HG02623 (cell line): ENCODE measurements around the gene CYB561.

Source experiments
- ATAC-seq: cut with Tn5 transposase; IDR thresholded peaks from one replicate; pipeline ENCODE4 v1.9.1; 2021; ENCODE audit warnings: moderate library complexity; ENCODE audit not compliant: unreplicated experiment

The CYB561 gene, protein sequence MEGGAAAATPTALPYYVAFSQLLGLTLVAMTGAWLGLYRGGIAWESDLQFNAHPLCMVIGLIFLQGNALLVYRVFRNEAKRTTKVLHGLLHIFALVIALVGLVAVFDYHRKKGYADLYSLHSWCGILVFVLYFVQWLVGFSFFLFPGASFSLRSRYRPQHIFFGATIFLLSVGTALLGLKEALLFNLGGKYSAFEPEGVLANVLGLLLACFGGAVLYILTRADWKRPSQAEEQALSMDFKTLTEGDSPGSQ

DNA sequence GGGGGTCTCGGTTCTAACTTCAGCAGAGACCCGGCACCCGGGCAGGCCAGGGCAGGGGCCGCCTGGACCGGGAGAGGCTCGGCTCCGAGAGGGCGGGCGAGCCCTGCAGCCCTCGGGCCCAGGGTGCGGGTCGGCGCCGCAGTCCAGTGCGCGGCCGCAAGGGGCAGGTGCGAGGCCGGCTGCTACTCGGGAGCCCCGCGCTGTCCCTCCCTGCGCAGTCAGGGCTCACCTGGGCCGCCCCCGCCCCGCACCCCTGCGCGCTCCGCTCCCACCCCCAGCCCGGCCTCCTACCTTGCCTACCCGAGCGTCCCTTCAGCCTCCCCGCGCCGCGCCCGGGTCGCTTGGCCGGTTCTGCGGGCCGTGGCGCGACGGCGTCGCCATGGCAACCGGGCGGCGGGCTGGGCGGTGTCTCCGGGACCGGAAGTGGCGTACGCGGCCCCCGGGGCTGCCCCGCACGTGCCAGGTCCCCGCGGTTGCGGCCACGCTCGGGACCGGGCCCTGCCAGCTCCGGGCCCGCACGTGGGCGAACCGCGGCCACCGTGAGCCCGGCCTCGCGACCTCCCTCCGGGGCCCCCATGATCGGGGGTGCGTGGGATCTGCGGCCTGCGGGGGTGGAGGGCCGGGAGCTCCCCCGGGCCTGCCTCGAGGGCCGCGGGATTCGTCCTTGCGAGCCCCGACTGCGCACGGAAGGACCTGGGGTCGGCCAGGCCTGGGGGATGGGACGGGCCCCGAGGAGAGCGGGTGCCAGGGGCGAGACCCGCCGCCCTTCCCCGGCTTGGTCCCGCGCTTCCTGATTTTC is at the start of gene CYB561:
CYB561 (minus strand) TSS at position 353 of the 799 bp plus-strand sequence. CDS start 8,759 bp downstream, outside the sequence.
- ATAC-seq = peak; percentile 60

DNA sequence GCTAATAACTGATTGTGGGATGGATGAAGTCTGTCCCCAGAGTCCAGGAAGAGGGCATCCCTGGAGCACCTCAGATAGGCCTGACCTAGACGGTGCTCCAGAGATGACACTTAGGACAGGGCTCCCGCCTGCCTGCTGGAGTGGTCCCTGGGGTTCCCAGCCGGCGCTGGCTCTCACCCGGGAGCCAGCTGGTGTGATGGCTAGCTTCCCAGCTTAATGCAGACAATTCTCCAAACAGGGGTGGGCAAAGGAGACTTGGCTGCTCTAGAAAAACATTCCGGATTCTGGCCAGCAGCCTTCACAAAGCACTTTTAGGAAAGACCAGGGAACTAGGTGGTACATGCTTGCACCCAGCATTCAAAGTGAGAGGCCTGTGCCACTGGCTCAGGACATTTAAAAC is 49.4 kb upstream of the CYB561 start:
- no peak for ATAC-seq

DNA sequence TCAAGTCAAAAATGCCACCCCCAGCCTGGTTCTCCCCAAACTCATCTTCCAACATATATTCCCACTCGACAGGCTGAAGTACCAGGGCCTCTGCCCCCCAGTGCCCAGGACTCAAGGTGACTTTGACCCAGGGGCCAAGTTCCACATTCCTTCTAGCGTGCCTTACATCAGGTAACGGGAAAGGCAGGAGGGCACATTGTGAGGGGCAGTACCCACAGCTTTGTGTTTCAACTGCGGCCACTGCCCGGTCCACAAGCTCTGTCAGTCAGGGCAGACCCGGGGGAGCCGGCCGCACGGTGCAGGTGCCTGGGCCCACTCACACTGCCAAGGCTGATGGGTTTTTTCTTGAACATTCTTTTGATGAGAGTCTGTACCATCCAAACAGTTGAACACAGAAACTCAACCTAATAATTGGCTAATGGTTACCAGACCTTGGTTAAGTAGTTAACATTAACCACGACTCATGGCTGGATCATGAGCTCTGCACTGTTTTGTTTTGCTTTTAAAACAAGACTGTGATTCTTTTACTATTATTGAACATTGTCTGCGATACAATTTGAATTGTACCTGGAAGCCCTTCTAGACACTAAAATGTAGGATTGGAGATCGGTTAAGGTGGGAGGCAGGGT is 48.3 kb upstream of the CYB561 start:
- ATAC-seq = no peak

DNA sequence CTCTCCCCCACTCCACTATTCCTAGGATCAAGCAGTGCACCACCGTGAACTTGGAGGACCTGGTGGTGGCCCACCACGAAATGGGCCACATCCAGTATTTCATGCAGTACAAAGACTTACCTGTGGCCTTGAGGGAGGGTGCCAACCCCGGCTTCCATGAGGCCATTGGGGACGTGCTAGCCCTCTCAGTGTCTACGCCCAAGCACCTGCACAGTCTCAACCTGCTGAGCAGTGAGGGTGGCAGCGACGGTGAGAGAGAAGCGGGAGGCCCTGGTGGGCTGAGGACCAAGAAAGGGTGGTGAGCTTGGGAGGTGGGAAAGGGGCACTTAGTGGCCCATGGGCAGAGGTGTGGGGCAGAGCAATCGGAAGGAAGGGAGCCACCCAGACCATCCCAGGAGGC is 47.3 kb upstream of the CYB561 start:
- ATAC-seq = no peak

DNA sequence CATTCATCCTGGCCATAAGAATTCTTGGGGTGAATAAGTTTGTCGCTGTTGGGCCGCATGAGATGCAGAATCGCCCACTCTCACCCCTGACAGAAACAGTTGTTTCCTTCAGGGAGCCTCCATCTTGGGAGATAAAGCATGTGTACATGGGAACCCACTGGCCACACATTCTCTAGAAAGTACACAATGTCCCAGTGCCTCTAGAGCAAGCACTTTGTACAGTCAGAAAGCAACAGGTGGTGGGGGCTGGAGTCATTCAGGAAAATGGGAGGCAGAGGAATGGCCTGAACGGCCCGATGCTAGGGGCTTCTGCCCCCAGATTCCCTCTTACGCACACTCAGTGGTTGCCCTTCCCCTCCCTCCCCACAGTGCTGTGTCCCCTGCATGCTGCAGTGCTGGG is 46.8 kb upstream of the CYB561 start:
- ATAC-seq = no peak

DNA sequence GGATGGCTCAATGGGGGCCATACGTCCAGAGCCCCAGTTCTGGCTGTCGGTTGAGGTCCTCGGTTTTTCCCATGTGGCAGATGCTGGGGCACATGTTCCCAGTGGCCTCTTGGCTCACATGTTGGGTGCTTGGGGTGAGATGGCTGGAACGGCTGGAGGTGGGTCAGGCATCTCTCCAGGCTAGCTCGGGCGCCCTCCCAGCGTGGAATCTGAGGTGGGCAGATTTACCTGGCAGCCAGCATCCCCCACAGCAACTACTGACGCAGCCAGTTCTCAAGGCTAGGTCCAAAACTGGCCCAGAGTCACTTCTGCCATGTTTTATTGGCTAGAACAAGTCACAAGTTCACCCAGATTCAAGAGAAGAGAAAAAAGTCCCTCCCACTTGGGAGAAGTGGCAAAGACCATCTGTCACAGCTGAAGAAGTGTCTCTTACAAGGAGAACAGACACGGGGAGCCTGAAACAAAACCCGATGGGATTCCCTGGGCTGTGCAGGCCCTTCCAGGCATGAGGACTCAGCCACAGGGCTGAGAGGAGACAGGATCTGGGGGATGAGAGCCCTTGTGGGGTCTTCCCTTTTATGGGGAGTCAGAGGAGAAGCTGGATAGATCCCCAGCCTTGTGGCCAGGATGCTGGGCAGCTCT is 46.0 kb upstream of the CYB561 start:
- ATAC-seq = no peak

DNA sequence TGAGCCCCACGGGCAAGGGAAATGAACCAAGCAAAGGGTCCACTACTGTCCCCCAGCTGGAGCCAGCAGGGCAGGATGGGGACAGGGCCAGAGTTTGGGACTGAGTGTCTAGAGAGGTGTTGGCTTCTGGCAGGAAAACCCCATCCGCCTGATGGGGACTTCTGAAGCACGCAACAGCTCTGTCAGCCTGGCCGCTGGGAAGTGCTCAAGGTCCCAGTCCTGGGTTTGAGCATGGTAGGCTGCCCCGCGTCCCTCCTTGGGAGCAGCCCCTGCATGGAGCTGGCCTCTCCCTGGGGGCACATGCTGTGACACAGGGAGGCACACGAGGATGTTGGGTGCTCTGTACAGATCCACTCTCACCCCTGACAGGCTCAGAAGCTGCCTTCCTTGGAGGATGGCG is 45.3 kb upstream of the CYB561 start:
- no peak for ATAC-seq

DNA sequence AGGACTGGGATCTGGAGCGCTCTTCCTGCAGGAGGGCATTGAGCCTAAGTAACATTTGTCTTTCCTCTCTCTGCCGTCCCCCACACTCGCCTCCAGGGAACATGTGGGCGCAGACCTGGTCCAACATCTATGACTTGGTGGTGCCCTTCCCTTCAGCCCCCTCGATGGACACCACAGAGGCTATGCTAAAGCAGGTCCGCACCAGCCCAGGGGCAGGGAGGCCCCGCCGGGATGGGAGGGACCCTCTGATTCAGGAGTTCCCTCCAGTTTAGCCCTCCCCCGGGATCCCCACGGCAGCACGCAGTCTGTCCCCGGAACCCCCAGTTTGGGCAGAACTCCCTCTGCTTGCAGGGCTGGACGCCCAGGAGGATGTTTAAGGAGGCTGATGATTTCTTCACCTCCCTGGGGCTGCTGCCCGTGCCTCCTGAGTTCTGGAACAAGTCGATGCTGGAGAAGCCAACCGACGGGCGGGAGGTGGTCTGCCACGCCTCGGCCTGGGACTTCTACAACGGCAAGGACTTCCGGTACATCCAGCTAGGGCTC is 44.8 kb upstream of the CYB561 start:
- ATAC-seq = no peak

DNA sequence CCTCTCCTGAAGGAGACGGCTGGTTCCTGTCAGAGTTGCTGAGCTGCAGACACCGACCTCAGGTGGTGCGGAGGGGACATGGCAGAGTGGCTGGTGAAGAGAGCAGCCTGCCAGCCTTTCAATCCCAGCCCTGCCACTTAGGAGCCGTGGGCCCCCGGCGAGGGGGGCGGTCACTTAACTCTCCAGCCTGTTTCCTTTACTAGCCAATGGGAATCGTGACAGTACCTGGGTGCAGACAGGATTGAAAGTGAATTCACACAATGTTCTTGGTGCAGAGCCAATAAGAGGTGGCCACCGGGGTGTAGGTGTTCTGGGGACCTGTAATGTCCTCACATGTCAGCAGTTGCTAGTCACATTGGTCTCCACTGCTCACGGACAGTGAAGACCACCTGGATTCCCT is 44.2 kb upstream of the CYB561 start:
- no peak for ATAC-seq

DNA sequence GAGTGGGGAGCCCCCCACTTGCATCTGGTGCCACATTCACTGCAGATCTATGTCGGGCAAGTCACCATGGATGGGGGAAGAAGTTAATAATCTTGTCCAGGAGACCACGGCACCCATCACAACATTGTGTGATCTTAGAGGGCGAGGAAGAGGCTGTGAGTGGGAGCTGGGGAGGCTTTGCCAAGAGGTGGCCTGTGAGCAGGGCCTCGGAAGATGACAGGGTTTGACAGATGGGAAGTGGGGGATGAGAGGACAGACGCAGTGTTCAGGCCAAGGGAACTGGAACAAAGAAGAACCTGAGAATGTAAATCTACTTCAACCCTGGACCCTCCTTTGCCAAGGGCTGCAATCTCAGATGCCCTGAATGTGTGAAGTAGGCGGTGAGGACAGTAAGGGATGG is 43.2 kb upstream of the CYB561 start:
- no peak for ATAC-seq

DNA sequence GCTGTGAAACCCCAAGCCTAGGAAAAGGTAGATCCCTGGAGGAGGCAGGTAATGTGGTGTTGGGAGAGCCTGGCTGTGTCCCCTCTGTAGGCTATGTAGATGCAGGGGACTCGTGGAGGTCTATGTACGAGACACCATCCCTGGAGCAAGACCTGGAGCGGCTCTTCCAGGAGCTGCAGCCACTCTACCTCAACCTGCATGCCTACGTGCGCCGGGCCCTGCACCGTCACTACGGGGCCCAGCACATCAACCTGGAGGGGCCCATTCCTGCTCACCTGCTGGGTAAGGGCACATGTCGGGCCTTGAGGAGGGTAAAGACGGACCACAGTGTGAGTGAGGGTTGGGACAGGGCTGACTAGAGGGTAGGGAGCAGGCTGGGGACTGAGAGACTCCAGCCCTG is 42.7 kb upstream of the CYB561 start:
- ATAC-seq = no peak

DNA sequence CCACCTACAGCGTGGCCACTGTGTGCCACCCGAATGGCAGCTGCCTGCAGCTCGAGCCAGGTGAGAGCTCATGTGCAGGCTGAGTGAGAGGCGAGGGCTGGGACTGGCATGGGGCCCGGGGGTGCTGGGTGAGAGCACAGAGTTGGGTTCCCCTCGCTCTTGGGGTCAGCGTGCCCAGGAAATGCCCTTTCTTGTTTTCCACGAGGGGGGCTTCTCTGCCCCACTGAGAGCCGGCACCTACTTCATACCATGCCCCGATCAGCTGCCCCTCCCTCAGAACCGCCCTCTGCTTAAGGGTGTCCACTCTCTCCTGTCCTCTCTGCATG is 40.9 kb upstream of the CYB561 start:
- ATAC-seq = no peak

DNA sequence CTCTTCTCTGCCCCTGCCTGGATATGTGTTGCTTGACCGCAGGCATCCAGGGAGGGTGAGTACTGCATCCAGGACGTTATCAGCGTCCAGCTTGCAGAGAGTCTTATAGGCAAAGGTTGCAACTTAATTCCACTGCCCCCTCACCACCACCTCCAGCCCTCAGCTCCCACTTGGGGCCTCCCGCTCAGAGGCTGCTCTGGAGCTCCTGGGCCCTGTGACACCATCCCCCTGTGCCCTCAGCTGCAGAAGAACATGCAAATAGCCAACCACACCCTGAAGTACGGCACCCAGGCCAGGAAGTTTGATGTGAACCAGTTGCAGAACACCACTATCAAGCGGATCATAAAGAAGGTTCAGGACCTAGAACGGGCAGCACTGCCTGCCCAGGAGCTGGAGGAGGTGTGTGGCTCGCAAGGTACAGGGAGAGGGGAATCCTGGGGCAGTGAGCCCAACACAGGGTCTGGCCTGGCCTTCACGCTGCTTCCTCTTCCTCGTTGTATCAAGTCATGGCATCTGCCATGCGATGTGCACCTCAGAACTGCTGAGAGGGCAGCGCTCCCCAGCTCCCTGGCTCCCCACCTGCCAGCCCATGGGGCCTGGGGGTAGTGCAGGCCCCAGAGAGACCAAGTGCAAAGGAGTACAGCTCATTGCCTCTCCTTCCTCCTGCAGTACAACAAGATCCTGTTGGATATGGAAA is 40.4 kb upstream of the CYB561 start:
- no peak for ATAC-seq

DNA sequence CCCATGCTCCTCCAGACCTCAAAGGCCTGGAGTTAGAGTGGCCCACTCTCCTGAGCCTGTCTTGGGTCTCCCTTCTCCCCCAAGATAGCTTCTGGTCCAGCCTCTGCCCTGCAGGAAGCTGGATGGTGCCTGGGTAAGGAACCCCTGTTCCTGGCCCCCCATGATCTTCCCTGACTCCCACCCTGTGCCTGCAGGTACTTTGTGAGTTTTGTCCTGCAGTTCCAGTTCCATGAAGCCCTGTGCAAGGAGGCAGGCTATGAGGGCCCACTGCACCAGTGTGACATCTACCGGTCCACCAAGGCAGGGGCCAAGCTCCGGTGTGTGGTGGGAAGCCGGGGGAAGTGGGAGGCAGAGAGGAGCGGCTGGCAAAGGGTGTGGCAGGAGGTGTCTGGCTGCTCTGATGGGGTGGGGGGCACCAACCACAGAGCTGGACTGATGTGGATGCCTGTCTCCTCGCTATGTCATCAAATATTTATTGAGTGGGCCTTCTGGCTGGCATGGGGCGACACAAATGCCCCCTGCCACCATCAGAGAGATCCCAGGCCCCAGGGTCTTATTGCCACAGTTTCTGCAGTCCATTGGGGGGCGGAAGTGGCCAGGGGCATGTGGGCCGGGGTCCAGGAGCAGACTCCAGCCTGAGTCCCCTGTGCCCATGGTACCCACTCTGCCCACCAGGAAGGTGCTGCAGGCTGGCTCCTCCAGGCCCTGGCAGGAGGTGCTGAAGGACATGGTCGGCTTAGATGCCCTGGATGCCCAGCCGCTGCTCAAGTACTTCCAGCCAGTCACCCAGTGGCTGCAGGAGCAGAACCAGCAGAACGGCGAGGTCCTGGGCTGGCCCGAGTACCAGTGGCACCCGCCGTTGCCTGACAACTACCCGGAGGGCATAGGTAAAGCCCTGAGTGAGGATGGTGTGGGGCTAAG is 37.8 kb upstream of the CYB561 start:
- no peak for ATAC-seq

DNA sequence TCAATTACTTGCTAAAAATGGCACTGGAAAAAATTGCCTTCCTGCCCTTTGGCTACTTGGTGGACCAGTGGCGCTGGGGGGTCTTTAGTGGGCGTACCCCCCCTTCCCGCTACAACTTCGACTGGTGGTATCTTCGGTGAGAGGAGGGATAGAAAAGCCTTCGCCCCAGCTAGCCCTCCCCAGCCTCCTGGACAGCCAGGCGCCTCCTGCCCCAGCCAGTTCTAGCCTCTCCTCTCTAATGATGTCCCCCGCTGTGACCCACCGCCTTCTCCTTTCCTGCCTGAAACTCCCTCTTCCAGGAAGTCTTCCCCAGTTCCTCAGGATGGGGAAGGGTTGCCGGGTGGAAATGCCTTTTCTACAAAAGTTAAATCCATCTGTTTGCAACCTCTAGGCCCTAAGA is 36.9 kb upstream of the CYB561 start:
- no peak for ATAC-seq

DNA sequence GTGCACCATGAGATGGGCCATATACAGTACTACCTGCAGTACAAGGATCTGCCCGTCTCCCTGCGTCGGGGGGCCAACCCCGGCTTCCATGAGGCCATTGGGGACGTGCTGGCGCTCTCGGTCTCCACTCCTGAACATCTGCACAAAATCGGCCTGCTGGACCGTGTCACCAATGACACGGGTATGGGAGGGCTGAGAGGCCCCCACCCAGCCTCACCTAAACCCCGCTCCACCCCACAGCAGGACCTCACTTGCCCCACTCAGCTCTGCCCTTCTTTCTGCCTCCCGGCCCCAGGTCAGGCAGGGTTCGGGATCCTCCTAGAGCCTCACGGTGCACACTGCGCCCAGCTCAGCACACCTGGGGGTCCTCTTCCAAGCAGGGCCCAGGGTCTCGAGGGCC is 36.4 kb upstream of the CYB561 start:
- ATAC-seq = no peak

DNA sequence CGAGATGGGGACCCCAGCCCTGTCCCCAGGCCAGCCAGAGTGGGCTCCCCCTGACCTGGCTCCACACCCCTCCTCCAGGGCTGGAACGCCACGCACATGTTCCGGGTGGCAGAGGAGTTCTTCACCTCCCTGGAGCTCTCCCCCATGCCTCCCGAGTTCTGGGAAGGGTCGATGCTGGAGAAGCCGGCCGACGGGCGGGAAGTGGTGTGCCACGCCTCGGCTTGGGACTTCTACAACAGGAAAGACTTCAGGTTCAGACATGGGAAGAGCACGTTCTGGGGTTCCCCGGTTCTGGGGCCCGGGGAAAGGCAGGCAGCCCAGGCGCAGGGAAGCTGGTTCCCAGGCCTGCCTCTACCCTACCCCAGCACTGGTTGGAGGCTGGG is 35.4 kb upstream of the CYB561 start:
- no peak for ATAC-seq

DNA sequence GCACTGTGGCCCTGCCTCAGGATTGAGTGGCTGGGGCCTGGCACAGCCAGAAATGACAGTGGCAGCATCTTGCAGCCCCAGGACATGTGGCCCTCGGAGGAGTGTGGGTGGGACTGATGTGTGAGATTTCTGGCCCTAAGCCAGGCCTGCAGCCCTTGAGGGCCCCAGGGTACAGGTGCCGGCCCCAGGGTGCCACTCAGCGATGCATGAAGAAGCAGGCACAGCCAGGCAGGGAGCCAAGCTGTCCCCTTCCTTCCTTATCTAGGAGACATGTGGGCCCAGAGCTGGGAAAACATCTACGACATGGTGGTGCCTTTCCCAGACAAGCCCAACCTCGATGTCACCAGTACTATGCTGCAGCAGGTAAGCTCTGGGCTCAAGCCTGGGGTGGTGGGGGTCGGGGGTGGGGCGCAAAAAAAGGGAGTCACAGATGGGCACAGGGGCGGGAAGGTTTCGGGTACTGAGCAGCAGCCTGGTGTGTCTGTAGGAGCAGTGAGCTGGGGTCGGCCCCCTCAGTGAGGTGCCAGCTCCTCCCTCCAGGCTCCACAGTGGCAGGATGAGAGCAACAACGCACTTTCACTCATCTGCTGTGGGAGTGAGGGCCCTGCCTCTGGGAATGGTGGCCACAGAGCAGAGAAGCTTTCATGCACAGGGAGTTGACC is 34.9 kb upstream of the CYB561 start:
- no peak for ATAC-seq

DNA sequence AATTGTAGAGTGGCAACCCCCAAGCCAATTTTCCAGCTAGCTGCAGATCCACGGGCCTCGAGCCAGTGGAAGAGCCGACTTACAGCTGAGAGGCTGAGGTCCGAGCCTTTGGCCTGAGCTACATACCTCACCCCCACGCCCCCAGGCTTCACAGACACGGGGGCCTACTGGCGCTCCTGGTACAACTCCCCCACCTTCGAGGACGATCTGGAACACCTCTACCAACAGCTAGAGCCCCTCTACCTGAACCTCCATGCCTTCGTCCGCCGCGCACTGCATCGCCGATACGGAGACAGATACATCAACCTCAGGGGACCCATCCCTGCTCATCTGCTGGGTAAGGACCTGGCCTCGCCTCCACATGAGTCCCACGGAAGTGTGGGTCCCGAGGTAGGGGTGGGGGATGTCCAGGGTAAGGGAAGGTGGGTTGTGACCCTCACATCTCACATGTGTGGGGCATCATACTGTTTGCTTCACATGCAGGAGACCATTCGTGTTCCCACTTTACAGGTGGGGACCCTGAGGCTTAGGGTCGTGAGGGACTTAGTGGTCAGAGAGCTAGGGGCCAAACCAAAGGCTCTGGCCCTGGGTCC is 34.2 kb upstream of the CYB561 start:
- ATAC-seq = no peak
